Measurements from ENCODE around the gene MALT1.

Gene MALT1

GRCh38 chr18:58787536-58788149 is 116.4 kb downstream of the MALT1 start:
- peak overlapping the region; percentile 90 for H3K27ac ChIP-seq
- no peak for TF ChIP-seq ZFX (IDR thresholded peaks at IDR 0.05)
- TF ChIP-seq, protein P1, sequence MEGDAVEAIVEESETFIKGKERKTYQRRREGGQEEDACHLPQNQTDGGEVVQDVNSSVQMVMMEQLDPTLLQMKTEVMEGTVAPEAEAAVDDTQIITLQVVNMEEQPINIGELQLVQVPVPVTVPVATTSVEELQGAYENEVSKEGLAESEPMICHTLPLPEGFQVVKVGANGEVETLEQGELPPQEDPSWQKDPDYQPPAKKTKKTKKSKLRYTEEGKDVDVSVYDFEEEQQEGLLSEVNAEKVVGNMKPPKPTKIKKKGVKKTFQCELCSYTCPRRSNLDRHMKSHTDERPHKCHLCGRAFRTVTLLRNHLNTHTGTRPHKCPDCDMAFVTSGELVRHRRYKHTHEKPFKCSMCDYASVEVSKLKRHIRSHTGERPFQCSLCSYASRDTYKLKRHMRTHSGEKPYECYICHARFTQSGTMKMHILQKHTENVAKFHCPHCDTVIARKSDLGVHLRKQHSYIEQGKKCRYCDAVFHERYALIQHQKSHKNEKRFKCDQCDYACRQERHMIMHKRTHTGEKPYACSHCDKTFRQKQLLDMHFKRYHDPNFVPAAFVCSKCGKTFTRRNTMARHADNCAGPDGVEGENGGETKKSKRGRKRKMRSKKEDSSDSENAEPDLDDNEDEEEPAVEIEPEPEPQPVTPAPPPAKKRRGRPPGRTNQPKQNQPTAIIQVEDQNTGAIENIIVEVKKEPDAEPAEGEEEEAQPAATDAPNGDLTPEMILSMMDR (conservative IDR thresholded peaks at IDR 0.05) = no peak

- H3K27ac ChIP-seq = peak overlapping the region; percentile 90
- no peak for TF ChIP-seq ZFX (IDR thresholded peaks at IDR 0.05)
- TF ChIP-seq, protein P1 (conservative IDR thresholded peaks at IDR 0.05) = no peak
Observed at GRCh38 chr18:58788470-58788869, 117.2 kb downstream of the MALT1 start.

GRCh38 chr18:58788971-58789875 is 118.0 kb downstream of the MALT1 start:
- TF ChIP-seq, protein P1 (conservative IDR thresholded peaks at IDR 0.05) = no peak
- no peak for TF ChIP-seq ZFX (IDR thresholded peaks at IDR 0.05)
- peak overlapping the region; percentile 90 for H3K27ac ChIP-seq

DNA sequence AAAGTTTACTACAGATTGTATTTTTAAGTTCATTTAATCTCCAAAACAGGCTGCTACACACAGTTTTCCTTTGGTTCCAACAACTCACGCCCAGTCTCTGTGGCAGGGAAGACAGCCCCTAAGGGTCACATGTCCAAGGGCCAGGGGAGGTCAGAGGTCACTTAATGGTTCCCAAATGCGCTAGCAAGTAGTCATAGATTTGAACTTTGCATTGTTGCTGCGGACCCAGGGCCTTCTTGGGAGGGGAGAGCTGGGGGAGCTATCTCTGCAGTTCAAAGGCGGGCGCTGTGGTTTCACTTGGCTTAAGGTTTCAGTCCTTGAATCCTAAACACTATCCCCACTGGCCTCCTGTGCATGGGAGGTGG is 118.6 kb downstream of the MALT1 start:
- H3K27ac ChIP-seq = peak overlapping the region; percentile 90
- TF ChIP-seq, protein P1 (conservative IDR thresholded peaks at IDR 0.05) = no peak
- no peak for TF ChIP-seq ZFX (IDR thresholded peaks at IDR 0.05)

DNA sequence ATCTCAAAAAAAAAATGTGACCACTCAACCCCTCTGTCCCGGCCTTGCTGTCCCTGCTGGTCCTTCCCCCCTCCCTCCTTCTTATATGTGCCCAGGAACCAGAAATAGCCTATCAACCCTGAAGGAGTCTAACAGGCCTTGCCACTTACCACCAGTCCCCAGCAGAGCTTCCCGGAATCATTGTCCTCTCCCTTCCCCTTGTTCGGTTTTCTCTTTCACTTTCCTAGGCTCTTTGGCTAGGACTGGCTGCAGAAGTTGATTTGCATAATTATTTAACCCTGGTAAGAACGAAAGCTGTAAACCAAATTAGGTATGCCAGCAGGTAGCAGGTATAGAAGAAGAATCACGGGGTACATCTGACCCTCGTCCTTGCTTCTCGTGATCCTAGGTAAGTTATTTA is 120.8 kb downstream of the MALT1 start:
- TF ChIP-seq, protein P1 (conservative IDR thresholded peaks at IDR 0.05) = no peak
- no peak for TF ChIP-seq ZFX (IDR thresholded peaks at IDR 0.05)
- H3K27ac ChIP-seq = peak overlapping the region; percentile 90; the same call in 1 of the 2 replicates

GRCh38 chr18:58793361-58793760 is 122.1 kb downstream of the MALT1 start:
- TF ChIP-seq, protein P1 (conservative IDR thresholded peaks at IDR 0.05) = no peak
- TF ChIP-seq ZFX (IDR thresholded peaks at IDR 0.05) = no peak
- peak overlapping the region; percentile 15; the same call in 1 of the 2 replicates for H3K27ac ChIP-seq

DNA sequence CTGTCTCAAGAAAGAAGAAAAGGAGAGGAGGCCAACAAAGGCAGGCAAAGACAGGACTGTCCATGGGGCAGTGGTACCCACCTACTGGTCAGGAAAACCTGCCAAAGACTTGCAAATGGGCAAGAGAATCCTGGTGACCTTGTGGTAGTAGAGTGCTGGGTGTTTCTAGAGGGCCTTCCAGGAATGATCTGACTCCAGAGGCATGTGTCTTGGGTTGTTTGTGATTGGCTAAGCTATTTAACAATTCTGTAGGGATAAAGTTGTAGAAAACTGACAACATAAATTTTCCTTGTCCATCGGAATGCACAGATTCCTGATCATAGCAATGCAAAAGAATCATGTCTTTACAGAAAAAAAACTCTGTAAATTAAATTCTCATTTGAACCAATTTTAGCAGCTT is 125.0 kb downstream of the MALT1 start:
- H3K27ac ChIP-seq = no peak overlapping the region
- TF ChIP-seq, protein P1 (conservative IDR thresholded peaks at IDR 0.05) = no peak
- no peak for TF ChIP-seq ZFX (IDR thresholded peaks at IDR 0.05)

All from C4-2B (cell line).